SU-DHL-6 (cell line): ENCODE measurements around the gene SORCS2.

Source experiments
- H2AFZ ChIP-seq: fragments of 200-600 bp; sonication (generic); 2 replicates; pipeline ENCODE4 v1.6.1; 2014; ENCODE audit warnings: low read depth, mild to moderate bottlenecking, moderate library complexity, mixed read lengths, antibody characterized with exemption, low read length; ENCODE audit not compliant: severe bottlenecking
- H3F3A ChIP-seq: fragments of 200-600 bp; shearing (Covaris generic); 2 replicates; pipeline ENCODE4 v1.6.0; 2016; ENCODE audit warnings: antibody characterized with exemption, mild to moderate bottlenecking; ENCODE audit not compliant: insufficient read depth
- H3K27ac ChIP-seq: fragments of 200-600 bp; sonication (generic); 2 replicates; pipeline ENCODE4 v1.5.1; 2016; ENCODE audit warnings: low read depth, mild to moderate bottlenecking, low read length, moderate library complexity, mixed read lengths
- H3K27me3 ChIP-seq: fragments of 200-600 bp; sonication (generic), shearing (Covaris generic); 2 replicates; pipeline ENCODE4 v1.6.0; 2014; ENCODE audit warnings: mild to moderate bottlenecking, low read length
- H3K36me3 ChIP-seq: fragments of 200-600 bp; sonication (generic); 2 replicates; pipeline ENCODE4 v1.6.1; 2014; ENCODE audit warnings: mild to moderate bottlenecking, low read length, mixed read lengths
- H3K4me2 ChIP-seq: fragments of 300-600, 200-600 bp; shearing (Covaris generic), sonication (generic); 2 replicates; pipeline ENCODE4 v1.6.0; 2014; ENCODE audit warnings: low read length, low read depth, mild to moderate bottlenecking; ENCODE audit not compliant: poor library complexity, severe bottlenecking
- H3K4me3 ChIP-seq: fragments of 200-600 bp; sonication (generic); 2 replicates; pipeline ENCODE4 v1.5.1; 2014; ENCODE audit warnings: antibody characterized with exemption, low read length, mild to moderate bottlenecking, mixed read lengths; ENCODE audit not compliant: insufficient read depth, poor library complexity, severe bottlenecking
- H3K79me2 ChIP-seq: fragments of 200-600 bp; sonication (generic); 2 replicates; pipeline ENCODE4 v1.6.1; 2014; ENCODE audit warnings: mild to moderate bottlenecking, low read length, moderate library complexity; ENCODE audit not compliant: insufficient read depth
- H3K9ac ChIP-seq: fragments of 200-600 bp; sonication (generic); 2 replicates; pipeline ENCODE4 v1.7.0; 2014; ENCODE audit warnings: mild to moderate bottlenecking, low read length
- H3K9me2 ChIP-seq: fragments of 200-600 bp; sonication (generic); replicated peaks from 2 replicates; pipeline ENCODE4 v1.6.1; 2014; ENCODE audit warnings: low read length; ENCODE audit not compliant: insufficient read depth
- H3K9me3 ChIP-seq: fragments of 200-600 bp; sonication (generic); 2 replicates; pipeline ENCODE4 v1.6.1; 2014; ENCODE audit warnings: low read length, mixed read lengths; ENCODE audit not compliant: insufficient read depth
- H4K20me1 ChIP-seq: fragments of 200-600 bp; sonication (generic); 2 replicates; pipeline ENCODE4 v1.6.1; 2014; ENCODE audit warnings: low read depth, mild to moderate bottlenecking, antibody characterized with exemption, low read length, moderate library complexity, mixed read lengths
- EZH2phosphoT487 ChIP-seq: fragments of 200-600 bp; sonication (generic), shearing (Covaris generic); conservative IDR thresholded peaks from 2 replicates; pipeline ENCODE4 v1.6.1; 2018; ENCODE audit warnings: mild to moderate bottlenecking, antibody characterized with exemption, low read length, moderate library complexity, mixed read lengths
- TF ChIP-seq, protein P1 (sequence below): fragments of 200-600 bp; sonication (generic); IDR thresholded peaks from one replicate; pipeline ENCODE4 v1.5.1; 2017; ENCODE audit warnings: antibody characterized with exemption, mild to moderate bottlenecking, low read length, moderate library complexity; ENCODE audit not compliant: insufficient read depth, poor library complexity, severe bottlenecking

The SORCS2 gene

DNA sequence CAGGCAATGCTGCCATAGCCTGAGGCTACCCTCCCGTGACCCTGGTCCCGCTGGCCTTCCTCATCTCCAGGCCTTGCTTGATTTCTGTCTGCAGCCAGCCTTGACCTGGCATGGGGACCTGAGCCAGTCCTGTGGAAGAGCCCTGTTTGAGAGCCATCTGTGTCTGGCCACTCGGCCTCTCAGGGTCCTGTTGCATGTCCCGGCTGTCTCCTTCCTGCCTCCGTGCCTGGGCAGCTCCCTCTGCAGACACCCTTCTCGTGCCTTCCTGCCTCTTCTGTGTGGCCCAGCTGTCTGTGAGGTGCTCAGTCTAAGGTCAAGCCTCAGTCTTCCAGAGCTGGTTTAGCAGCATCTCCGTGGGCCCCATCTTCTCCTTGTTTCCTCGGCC, 108.4 kb downstream of the SORCS2 start:
- no peaks in the 10 kb centered on the region for H3K9me2 ChIP-seq
- no peak overlapping the region for H3K27ac ChIP-seq
- H4K20me1 ChIP-seq, result no peaks in the 10 kb centered on the region
- H3F3A ChIP-seq, result no peaks in the 10 kb centered on the region
- no peak overlapping the region for H3K4me2 ChIP-seq
- H3K9ac ChIP-seq, result no peak overlapping the region
- H3K9me3 ChIP-seq, result no peaks in the 10 kb centered on the region
- H3K4me3 ChIP-seq, result no peak overlapping the region
- no peaks in the 10 kb centered on the region for H3K36me3 ChIP-seq
- H3K27me3 ChIP-seq, result no peaks in the 10 kb centered on the region
- no peak overlapping the region for H2AFZ ChIP-seq
- H3K79me2 ChIP-seq, result no peaks in the 10 kb centered on the region
- TF ChIP-seq, protein P1, sequence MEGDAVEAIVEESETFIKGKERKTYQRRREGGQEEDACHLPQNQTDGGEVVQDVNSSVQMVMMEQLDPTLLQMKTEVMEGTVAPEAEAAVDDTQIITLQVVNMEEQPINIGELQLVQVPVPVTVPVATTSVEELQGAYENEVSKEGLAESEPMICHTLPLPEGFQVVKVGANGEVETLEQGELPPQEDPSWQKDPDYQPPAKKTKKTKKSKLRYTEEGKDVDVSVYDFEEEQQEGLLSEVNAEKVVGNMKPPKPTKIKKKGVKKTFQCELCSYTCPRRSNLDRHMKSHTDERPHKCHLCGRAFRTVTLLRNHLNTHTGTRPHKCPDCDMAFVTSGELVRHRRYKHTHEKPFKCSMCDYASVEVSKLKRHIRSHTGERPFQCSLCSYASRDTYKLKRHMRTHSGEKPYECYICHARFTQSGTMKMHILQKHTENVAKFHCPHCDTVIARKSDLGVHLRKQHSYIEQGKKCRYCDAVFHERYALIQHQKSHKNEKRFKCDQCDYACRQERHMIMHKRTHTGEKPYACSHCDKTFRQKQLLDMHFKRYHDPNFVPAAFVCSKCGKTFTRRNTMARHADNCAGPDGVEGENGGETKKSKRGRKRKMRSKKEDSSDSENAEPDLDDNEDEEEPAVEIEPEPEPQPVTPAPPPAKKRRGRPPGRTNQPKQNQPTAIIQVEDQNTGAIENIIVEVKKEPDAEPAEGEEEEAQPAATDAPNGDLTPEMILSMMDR, result no peak
- no peak for TF ChIP-seq EZH2phosphoT487

DNA sequence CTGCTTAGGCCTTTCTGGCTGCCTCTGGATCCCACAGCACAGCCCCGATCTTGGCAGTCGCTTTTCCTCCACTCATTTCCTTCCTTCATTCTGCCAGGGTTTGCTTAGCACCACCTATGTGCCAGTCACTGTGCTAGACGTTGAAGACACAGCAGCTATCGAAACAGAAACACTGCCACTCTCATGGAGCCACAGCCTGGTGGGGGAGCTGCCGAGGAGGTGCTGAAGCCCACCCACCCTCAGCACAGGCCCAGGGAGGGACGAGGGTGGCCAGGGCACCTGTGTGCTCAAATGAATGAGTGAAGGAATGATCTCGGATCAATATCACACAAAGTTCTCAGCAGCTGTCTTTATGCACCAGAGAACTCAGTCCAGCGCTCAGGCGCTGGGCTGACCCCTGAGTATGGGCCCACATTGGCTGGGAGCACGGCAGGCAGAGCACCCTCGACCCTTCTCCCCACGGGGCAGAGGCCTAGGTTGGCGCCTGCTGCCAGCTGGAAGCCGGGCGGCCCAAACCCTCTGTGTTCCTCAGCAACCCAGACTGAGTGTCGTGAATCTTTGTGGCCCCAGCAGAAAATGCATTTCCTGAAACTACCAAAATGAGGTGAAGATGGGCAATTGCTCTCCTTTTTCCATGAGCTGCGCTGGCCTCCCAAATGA, 108.9 kb downstream of the SORCS2 start:
- no peak overlapping the region for H3K4me3 ChIP-seq
- no peak overlapping the region for H2AFZ ChIP-seq
- H3K9me3 ChIP-seq, result no peaks in the 10 kb centered on the region
- TF ChIP-seq EZH2phosphoT487, result no peak
- TF ChIP-seq, protein P1, result no peak
- no peak overlapping the region for H3K9ac ChIP-seq
- no peaks in the 10 kb centered on the region for H3K36me3 ChIP-seq
- no peaks in the 10 kb centered on the region for H4K20me1 ChIP-seq
- H3K4me2 ChIP-seq, result no peak overlapping the region
- H3K79me2 ChIP-seq, result no peaks in the 10 kb centered on the region
- no peaks in the 10 kb centered on the region for H3K9me2 ChIP-seq
- H3F3A ChIP-seq, result no peaks in the 10 kb centered on the region
- H3K27me3 ChIP-seq, result no peaks in the 10 kb centered on the region
- no peak overlapping the region for H3K27ac ChIP-seq

GRCh38 chr4:7301846-7302630, 109.7 kb downstream of the SORCS2 start:
- Histone ChIP-seq H3F3A (no peaks in the 10 kb centered on the region), H3K27me3 (no peaks in the 10 kb centered on the region), H3K4me2 (no peak overlapping the region), H3K79me2 (no peaks in the 10 kb centered on the region), H3K27ac (no peak overlapping the region), H3K9ac (no peak overlapping the region), H3K9me3 (no peaks in the 10 kb centered on the region), H3K4me3 (no peak overlapping the region), H3K36me3 (no peaks in the 10 kb centered on the region), H4K20me1 (no peaks in the 10 kb centered on the region), H3K9me2 (no peaks in the 10 kb centered on the region), H2AFZ (no peak overlapping the region)
- TF ChIP-seq, protein P1, result no peak
- TF ChIP-seq EZH2phosphoT487, result no peak
